ENCODE results near the gene AXIN2.

The AXIN2 gene
- total RNA-seq, result 29.2 to 42.4 reads per million in 2 donors

GRCh38 chr17:65561452-65562205 is at the start of gene AXIN2:
Gene AXIN2 (minus strand): TSS chr17:65561648. CDS start chr17:65558620, 3,028 bp downstream.
- DNase-seq, result peak; percentile 72 to 96 (median 80)

- DNase-seq, result no peak
These were observed 48.3 kb upstream of the AXIN2 start for GRCh38 chr17:65609749-65610148.

- no peak for DNase-seq
These were observed 47.8 kb upstream of the AXIN2 start for GRCh38 chr17:65609286-65609685.

- DNase-seq, result no peak
These were observed 42.6 kb upstream of the AXIN2 start for GRCh38 chr17:65604070-65604469.

GRCh38 chr17:65601881-65602280 is 40.4 kb upstream of the AXIN2 start:
- peak in 1 of 5 experiments; percentile 46 for DNase-seq

GRCh38 chr17:65601145-65601544 is 39.7 kb upstream of the AXIN2 start:
- no peak for DNase-seq

GRCh38 chr17:65600518-65600917 is 39.1 kb upstream of the AXIN2 start:
- no peak for DNase-seq

- no peak for DNase-seq
These were observed 38.2 kb upstream of the AXIN2 start for GRCh38 chr17:65599650-65600049.

- no peak for DNase-seq
These were observed 37.3 kb upstream of the AXIN2 start for GRCh38 chr17:65598746-65599145.

- DNase-seq, result no peak
These were observed 33.7 kb upstream of the AXIN2 start for GRCh38 chr17:65595071-65595656.

GRCh38 chr17:65593855-65594845 is 32.7 kb upstream of the AXIN2 start:
- peak in 1 of 5 experiments; percentile 7 for DNase-seq

GRCh38 chr17:65593092-65593854 is 31.8 kb upstream of the AXIN2 start:
- DNase-seq, result no peak

- no peak for DNase-seq
These were observed 30.9 kb upstream of the AXIN2 start for GRCh38 chr17:65592125-65592965.

- no peak for DNase-seq
These were observed 27.9 kb upstream of the AXIN2 start for GRCh38 chr17:65589321-65589720.

- peak in 1 of 5 experiments; percentile 16 for DNase-seq
These were observed 26.8 kb upstream of the AXIN2 start for GRCh38 chr17:65588181-65588808.

GRCh38 chr17:65587534-65588180 is 26.2 kb upstream of the AXIN2 start:
- no peak for DNase-seq

- DNase-seq, result no peak
These were observed 25.5 kb upstream of the AXIN2 start for GRCh38 chr17:65586899-65587298.

GRCh38 chr17:65584604-65585521 is 23.4 kb upstream of the AXIN2 start:
- DNase-seq, result peak in 1 of 5 experiments; percentile 56

Measured in T-helper 2 cell (primary cell).